ENCODE data around the gene CFAP73. TPM values are rescaled to one million over a fixed set of nuclear protein-coding genes. Genes with fewer than 3 reads are reported as not detected.
"Not testable (repeated sequence)": the region's sequence is repeated elsewhere in the genome, so short reads cannot be mapped to it uniquely, and the experiment has no call there.

The CFAP73 gene
- total RNA-seq, 1 experiment from 2014 or later: not detected

DNA sequence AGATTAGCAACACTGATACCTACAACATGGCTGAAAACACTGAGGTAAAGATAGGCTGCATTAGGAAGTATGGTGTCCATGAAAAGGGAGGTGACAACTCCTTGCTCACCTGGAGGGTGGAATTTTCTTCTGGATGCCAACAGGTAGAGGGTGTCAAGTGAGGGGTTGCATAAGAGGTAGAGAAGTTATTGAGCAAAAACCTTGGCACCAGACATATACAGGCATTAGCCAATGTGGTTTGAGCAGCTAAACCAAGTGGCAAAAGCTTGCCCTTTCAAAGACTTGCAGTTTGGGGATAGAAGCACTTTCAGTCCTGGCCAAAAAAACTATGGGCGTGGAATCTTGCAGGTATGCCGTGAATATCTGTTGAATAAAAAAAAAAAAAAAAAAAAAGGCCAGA, 39.8 kb downstream of the CFAP73 start:
- no peak for DNase-seq (ENCODE audit: low read depth)

DNA sequence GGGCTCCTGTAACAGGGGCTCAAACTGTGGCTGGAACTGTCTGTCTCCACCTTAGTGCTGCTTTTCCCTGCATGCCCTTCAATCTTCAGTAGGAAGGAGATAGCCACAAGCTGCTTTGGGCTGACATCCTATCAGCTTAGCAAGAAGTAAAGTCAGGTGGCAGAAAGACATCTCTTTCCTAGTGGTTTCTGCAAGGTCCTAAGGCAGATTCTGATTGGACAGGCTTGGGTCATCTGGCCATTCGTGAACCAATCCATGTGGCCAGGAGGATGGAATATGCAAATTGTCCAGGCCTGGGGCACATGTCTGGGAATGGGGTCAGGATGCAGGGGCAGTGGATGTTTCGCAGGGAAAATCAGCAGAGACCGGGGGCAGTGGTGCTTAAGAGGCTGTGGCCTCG, 41.2 kb downstream of the CFAP73 start:
- peak; percentile 53 for DNase-seq (ENCODE audit: low read depth)

DNA sequence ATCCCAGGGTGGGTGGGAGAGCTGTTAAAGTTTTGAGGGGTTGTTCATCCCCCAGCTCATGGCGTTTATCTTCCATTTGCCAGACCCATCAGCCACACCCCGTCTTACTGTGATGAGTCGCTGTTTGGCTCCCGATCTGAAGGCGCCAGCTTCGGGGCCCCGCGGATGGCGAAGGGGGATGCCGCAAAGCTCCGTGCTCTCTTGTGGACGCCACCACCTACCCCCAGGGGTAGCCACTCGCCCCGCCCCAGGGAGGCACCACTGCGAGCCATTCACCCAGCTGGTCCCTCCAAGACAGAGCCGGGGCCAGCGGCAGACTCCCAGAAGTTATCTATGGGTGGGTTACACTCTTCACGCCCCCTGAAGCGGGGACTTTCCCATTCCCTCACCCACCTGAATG, 41.7 kb downstream of the CFAP73 start:
- no peak for DNase-seq (ENCODE audit: low read depth)

DNA sequence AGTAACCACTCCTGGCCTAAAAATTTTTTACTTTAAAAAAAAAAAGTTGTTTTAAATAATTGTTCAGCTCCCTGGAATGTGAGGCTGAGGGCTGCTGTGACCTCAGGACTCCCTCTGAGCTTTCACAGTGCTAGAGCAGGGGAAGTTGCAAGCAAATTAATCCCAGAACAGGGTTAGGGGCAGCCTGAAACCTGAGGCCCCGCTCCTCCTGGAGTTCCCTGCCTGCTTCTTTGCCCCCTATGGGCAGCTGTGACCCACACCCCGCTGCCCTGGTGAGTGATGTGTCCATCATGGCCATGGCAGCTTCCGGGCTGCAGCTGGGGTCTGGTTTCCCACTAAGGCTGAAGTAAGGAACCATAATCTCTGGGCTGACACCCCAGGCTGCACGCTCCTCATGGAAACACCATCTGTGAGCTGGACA, 45.5 kb downstream of the CFAP73 start:
- DNase-seq (ENCODE audit: low read depth): peak; percentile 78

DNA sequence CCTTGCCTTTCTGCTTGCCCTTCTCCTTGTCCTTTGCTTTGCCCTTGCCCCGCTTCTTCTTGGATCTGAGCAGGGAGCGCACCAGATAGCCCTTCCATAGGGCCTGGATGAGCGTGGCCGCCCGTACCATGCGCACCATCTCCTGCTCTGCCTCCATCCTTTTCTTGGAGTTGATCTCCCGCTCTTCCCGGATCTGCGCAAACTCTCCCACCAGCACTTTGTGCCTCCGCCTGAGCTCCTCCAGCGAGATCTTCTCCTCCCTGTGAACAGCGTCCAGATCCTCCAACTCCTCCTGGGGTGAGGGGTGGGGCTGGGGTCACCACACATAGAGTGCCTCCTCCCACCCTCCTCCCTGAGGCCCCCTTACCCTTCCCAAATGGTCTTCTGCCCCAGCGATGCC, 46.1 kb downstream of the CFAP73 start:
- DNase-seq (ENCODE audit: low read depth): no peak

DNA sequence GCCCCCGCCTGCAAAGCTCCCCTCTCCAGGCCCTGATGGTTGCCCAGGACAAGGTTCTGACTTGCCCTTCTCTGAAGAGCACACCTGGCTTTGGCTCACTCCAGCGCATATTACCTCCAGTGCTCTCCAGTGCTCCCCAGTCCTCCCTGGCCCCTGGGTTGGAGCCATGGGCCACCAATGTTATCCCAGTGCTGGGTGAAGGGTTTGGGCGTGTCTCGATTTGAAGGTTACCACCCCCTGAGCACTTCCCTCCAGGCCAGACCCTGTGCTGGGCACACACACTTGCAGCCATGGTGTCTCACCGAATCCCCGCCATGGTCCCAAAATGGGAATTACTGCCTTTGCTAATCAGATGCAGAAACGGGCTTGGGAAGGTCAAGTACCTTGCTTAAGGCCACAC, 47.1 kb downstream of the CFAP73 start:
- no peak for DNase-seq (ENCODE audit: low read depth)

DNA sequence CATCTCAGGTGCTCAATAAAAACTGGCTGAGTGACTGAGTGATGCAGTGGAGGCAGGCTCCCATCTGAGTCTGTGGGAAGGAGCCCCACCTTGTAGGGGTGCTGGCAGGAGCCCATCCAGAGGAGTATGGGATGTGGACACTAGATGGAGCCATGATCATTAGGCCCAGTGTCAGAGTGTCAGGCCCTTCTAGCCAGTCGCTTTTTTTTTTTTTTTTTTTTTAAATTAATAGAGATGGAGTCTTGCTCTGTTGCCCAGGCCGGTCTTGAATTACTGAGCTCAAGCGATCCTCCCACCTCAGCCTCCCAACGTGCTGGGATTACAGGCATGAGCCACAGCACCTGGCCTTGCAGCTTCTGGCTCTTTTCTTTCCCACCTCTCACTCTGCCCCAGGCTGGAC, 47.5 kb downstream of the CFAP73 start:
- peak; percentile 83 for DNase-seq (ENCODE audit: low read depth)

DNA sequence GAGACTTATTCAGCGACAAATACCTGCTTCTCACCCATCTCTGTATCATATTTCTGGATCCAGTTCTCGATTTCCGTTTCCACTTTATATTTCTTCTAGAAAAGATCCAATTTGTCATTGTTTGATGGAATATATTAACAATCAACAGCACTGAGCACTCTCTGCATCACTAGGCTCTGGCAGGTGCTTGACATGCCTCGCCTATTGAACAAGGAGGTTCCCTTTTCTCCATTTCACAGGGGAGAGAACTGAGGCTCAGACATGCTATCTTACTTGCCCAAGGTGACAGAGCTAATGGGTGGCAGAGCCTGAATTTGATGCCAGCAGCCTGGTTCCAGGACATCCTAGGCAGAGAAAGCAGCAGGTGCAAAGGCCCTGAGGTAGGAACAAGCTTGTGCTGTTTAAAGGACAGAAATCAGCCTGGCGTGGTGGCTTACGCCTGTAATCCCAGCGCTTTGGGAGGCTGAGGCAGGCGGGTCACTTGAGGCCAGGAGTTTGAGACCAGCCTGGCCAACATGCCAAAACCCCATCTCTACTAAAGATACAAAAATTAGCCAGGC, 48.1 kb downstream of the CFAP73 start:
- no peak for DNase-seq (ENCODE audit: low read depth)

DNA sequence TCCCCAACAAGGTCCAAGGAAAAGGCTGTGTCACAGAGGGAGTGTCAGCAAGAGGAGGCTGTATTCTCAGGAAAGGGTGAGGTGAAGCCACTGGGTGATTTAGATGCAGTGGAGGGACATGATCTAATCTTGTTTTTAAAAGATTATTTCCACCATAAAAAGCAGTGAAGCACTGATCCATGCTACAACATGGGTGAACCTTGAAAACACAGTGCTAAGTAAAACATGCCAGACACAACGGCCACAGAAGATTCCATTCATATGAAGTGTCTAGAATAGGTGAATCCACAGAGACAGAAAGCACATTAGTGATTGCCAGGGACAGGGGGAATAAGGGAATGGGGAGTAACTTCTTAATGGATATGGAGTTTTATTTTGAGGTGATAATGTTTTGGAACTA, 48.8 kb downstream of the CFAP73 start:
- DNase-seq (ENCODE audit: low read depth): no peak

DNA sequence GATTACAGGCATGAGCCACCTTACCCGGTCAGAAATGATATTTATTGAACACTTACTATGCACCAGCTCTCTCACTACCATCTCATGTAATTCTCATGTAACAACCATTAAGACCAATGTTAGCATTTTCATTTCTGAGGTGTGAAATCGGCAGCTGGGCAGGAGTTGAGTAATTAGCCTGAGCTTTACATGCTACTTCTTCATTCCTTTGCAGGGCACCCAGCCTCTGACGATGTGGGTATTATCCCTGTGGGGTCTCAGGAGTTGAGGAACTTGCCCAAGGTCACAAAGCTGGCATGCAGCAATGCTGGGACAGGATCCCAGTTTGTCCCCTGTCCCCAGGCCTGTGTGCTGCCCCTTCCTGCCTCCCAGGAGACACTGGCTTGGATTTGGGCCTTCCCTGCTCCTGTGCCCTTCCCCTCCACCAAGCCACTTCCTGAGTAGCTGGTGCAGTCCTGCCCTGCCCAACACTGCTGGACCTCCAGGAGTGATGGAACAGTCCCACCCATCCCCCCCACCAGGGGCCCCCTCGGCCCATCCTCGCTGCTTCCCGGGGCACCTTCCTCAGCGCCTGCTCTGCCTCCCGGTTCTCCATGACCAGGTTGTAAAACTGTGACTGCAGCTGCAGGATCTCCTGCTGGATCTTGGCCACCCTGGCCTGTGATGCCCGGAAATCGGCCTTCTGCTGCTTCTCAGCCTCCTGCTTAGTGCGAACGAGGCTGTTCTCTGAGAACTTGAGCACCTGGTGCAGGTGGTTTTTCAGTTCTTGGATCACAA, 50.7 kb downstream of the CFAP73 start:
- no peak for DNase-seq (ENCODE audit: low read depth)

DNA sequence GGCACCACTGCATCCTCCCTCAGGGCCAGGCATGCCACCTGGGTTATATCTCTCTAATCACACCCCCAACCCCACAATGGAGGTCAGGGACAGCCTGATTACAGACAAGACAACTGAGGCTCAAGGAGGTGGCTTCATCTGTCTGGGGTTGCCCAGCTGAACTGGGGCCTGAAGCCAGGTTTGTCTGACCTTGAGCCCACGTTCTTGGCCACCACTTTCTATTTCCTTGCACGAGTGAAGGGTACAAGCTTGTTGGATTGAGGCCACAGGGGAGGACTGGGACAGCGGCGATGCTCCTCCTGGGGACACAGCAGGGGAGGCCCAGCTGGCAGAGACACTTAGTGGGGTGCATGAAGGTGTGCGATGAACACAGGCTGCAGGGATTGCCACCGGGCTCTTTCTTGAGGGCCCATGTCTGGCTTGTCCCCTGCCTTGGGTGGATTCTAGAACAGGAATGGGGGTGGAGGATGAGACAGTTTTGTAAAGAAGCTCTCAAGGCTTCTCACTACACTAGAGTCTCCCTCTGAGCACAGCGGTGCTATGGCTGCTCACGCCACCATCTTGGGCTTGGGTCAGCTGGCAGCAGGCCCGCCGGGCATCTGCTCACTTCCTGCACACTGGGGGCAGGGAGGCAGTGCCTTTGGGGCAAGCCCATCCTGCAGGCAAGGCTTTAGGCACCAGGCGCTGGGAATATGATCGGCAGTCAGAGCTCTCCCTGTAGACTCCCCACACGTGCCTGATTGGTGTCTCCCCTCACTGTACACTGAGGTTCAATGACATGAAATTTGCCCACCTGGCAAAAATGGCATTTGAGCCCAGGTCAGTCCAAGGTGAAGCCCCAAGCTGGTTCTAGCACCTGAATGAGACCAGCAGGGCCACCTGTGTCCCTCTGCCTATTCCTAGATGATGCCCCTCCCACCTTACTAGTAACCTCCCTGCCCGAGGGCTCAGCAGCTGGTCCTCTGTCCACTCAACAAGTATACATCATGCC, 52.0 kb downstream of the CFAP73 start:
- no peak for DNase-seq (ENCODE audit: low read depth)

DNA sequence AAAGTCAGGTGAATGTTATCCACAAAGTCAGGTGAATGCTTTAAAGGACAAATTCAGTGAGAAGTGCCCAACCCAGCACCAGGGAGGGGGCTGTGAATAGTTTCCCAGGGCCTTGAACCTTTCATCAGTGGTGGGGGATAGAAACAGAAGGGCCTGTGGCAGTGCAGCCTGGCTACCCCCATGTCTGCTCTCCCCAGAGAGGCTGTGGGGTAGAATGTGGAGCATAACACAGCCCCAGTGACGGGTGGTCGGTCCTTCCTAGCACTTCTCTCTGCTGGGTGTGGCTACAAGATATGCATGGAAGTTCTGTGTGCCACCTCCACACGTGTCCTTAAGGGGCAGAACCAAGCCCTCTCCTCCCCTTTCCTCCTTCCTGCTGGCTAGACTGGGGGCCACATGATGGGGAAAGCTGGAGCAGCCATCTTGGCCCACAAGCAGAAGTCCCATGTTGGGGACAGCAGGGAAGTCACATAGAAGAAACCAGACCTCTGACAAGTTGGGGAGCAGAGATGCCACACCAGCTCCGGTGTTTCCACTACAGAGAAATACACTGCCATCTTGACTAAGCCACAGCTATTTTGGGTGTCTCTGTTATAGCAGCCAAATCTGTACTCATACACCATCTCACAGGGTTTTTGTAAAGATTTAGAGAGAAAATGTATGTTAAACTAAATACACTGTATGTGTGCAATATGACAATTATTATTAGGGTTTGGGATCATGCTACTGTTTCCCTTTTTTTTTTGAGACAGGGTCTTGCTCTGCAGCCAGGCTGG, 53.0 kb downstream of the CFAP73 start:
- no peak for DNase-seq (ENCODE audit: low read depth)

DNA sequence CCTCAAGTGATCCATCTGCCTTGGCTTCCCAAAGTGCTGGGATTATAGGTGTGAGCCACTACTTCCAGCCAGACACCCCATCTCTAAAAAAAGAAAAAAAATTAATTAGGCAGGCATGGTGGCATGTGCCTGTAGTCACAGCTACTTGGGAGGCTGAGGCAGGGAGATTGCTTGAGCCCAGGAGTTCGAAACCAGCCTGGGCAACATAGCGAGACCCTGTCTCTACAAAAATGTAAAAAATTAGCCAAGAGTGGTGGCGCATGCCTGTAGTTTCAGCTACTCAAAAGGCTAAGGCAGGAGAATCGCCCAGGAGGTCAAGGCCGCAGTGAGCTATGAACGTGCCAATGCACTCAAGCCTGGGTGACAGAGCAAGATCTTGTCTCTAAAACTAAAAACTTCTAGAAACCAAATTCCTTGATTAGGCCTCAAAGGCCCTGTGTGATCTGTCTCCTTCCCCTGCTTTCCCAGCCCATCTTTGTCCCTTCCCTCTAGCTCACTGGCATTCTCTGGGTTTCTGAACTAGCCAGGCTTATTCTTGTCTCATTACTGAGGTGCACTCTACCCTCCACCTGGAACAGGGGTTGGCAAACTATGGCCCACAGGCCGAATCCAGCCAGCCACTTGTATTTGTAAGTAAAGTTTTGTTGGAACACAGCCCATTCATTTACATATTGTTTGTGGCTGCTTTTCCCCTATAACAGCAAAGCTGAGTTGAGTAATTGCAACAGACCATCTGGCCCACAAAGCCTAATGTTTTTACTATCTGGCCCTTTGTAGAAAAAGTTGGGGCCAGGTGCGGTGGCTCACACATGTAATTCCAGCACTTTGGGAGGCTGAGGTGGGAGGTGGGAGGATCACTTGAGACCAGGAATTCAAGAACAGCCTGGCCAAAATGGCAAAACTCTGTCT, 54.6 kb downstream of the CFAP73 start:
- no peak for DNase-seq (ENCODE audit: low read depth)

DNA sequence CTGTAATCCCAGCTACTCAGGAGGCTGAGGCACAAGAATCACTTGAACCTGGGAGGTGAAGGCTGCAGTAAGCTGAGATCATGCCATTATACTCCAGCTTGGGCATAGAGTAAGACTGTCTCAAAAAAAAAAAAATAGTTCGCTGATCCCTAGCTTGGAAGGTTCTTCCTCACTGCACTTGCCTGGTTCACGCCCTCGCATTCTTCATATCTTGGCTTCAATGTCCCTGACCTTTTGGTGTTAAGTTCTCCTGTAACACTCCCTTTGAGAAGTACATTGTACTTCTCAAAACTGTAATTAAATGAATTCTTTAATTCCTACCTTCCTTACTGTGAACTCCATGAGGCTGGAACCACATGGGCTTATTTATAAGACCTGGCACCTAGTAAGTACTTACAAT, 55.3 kb downstream of the CFAP73 start:
- DNase-seq (ENCODE audit: low read depth): no peak

DNA sequence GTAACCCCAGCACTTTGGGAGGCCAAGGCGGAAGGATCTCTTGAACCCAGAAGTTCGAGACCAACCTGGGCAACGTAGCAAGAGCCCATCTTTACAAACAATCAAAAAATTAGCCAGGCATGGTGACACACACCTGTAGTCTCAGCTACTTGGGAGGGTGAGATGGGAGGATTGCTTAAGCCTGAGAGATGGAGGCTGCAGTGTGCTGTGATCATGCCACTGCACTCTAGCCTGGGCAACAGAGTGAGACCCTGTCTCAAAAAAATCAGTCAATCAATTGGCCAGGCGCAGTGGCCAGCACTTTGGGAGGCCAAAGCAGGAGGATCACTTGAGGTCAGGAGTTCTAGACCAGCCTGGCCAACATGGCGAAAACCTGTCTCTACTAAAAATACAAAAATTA, 57.3 kb downstream of the CFAP73 start:
- DNase-seq (ENCODE audit: low read depth): not testable (repeated sequence)

DNA sequence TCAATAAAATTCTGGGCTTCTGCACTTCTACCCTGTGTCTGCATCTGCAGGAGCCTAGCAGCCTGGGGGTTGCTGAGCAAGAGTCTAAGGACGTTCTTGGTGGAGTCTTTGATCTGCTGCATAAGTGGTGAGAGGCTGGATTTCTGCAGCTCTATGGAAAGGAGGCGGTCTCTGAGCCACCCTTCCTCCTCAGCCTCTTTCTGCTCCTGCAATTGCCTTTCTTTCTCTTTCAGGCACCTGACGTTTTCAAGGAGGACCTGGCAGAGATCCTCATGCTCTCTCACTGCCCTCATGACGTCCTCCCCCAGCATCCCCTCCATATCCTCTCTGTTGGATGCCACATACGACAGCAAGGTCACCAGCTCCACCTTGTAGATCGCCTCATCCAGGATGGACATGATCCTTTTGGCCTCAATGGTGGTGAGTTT, 58.1 kb downstream of the CFAP73 start:
- DNase-seq (ENCODE audit: low read depth): no peak

DNA sequence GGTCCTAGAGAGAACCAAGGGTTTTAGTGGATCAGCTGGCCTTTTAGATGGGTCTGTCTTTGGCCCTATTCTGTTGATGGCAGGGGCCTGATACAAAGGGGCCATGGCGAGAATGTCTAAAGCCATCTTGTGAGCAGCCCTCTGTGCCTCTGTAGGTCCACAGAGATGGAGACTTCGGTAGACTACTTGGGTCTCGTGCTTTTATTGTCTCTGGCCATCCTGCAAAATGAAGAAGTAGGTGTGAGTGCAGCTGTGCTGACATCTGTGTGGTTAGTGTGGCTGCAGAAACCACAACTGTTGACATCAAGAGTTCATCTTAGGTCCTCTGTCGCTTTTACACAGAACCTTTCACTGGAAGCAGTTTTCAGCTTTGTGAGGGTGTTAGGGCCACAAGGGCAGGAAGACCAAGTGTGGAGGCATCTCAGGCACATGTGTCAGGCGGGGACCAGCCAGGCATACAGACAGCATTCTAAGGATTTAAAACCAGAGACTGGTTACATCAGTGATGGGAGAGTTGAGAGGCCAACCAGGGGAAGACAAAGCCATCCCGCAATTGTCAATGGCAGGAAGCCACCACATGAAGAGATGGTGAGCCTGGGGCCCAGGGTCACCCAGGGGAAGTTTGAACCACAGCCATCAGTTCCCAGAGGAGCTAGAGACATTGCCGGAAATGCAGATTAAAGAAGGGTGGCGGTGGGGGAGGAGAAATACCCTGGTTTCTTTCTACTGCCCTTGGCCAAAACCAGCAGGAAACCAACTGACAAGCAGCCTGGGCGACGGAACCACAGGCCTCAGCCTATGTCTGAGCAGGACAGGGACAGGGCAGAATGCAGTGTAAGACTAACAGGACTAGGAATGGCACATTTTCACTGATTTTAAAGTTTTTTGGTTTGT, 58.8 kb downstream of the CFAP73 start:
- DNase-seq (ENCODE audit: low read depth): no peak
